ENCODE measurements around the gene CEP162. TPM values are rescaled to one million over a fixed set of nuclear protein-coding genes. Genes with fewer than 3 reads are reported as not detected.
"Not testable (repeated sequence)": the region's sequence is repeated elsewhere in the genome, so short reads cannot be mapped to it uniquely, and the experiment has no call there.

CEP162 gene
- total RNA-seq, 1 experiment from 2014 or later: 7.3 TPM

- Histone ChIP-seq H3K27me3 (replicated peaks; ENCODE audit: control insufficient read depth, insufficient read depth, low read length) (no peaks in the 10 kb centered on the region), H3K4me3 (ENCODE audit: low read depth, low read length) (no peak overlapping the region), H3K4me1 (peaks cover 21% of the 10 kb centered on the region; the same call in 1 of the 2 replicates), H3K36me3 (ENCODE audit: control insufficient read depth, insufficient read depth, low read length) (no peaks in the 10 kb centered on the region), H3K9me3 (no peaks in the 10 kb centered on the region)
- no peaks in the 10 kb centered on the region for H3K36me3 Mint-ChIP-seq (ENCODE audit: insufficient read depth, unreplicated experiment)
- peaks cover 9% of the 10 kb centered on the region for H3K9me3 Mint-ChIP-seq (ENCODE audit: unreplicated experiment)
- no peaks in the 10 kb centered on the region for H3K4me1 Mint-ChIP-seq (ENCODE audit: low read depth, unreplicated experiment)
- no peak overlapping the region for H3K4me3 Mint-ChIP-seq (ENCODE audit: unreplicated experiment)
- POLR2A ChIA-PET: no interaction called here
- no peak for TF ChIP-seq CTCF (IDR thresholded peaks at IDR 0.05; ENCODE audit: insufficient read depth in 1 of 2, low read depth in 1 of 2, low read length in 1 of 2, severe bottlenecking in 1 of 2, unreplicated experiment in 1 of 2)
- DNase-seq: no peak
- CTCF ChIA-PET: no interaction called here
- no peaks in the 10 kb centered on the region for H3K27me3 Mint-ChIP-seq (ENCODE audit: insufficient read depth, unreplicated experiment)
- no TSS peak for BruUV-seq (replicated peaks)
- no peak overlapping the region for H3K27ac Mint-ChIP-seq (ENCODE audit: unreplicated experiment)
- intact Hi-C loops (cut with micrococcal nuclease; ENCODE audit: unreplicated experiment): no loop called here
These were observed 25.9 kb upstream of the CEP162 start for GRCh38 chr6:84253380-84253779.

GRCh38 chr6:84251891-84252539 lies 24.6 kb upstream of the CEP162 start:
- H3K27ac Mint-ChIP-seq (ENCODE audit: unreplicated experiment): no peak overlapping the region
- H3K36me3 Mint-ChIP-seq (ENCODE audit: insufficient read depth, unreplicated experiment): no peaks in the 10 kb centered on the region
- no peaks in the 10 kb centered on the region for H3K4me1 Mint-ChIP-seq (ENCODE audit: low read depth, unreplicated experiment)
- peaks cover 14% of the 10 kb centered on the region; the same call in 1 of the 2 replicates for H3K4me1 ChIP-seq
- H3K9me3 ChIP-seq: no peaks in the 10 kb centered on the region
- CTCF ChIA-PET: no interaction called here
- H3K9me3 Mint-ChIP-seq (ENCODE audit: unreplicated experiment): peaks cover 9% of the 10 kb centered on the region
- TF ChIP-seq CTCF (IDR thresholded peaks at IDR 0.05; ENCODE audit: insufficient read depth in 1 of 2, low read depth in 1 of 2, low read length in 1 of 2, severe bottlenecking in 1 of 2, unreplicated experiment in 1 of 2): no peak
- no TSS peak for BruUV-seq (replicated peaks)
- no peak for DNase-seq
- no peaks in the 10 kb centered on the region for H3K36me3 ChIP-seq (ENCODE audit: control insufficient read depth, insufficient read depth, low read length)
- H3K4me3 Mint-ChIP-seq (ENCODE audit: unreplicated experiment): no peak overlapping the region
- H3K27me3 ChIP-seq (replicated peaks; ENCODE audit: control insufficient read depth, insufficient read depth, low read length): no peaks in the 10 kb centered on the region
- H3K4me3 ChIP-seq (ENCODE audit: low read depth, low read length): no peak overlapping the region
- H3K27me3 Mint-ChIP-seq (ENCODE audit: insufficient read depth, unreplicated experiment): no peaks in the 10 kb centered on the region
- POLR2A ChIA-PET: no interaction called here
- intact Hi-C loops (cut with micrococcal nuclease; ENCODE audit: unreplicated experiment): no loop called here

- Mint-ChIP-seq H3K27ac (ENCODE audit: unreplicated experiment) (no peak overlapping the region), H3K4me3 (ENCODE audit: unreplicated experiment) (no peak overlapping the region), H3K4me1 (ENCODE audit: low read depth, unreplicated experiment) (no peaks in the 10 kb centered on the region), H3K36me3 (ENCODE audit: insufficient read depth, unreplicated experiment) (no peaks in the 10 kb centered on the region), H3K9me3 (ENCODE audit: unreplicated experiment) (peaks cover 9% of the 10 kb centered on the region), H3K27me3 (ENCODE audit: insufficient read depth, unreplicated experiment) (no peaks in the 10 kb centered on the region)
- ChIA-PET POLR2A (no interaction called here), CTCF (no interaction called here)
- Histone ChIP-seq H3K4me3 (ENCODE audit: low read depth, low read length) (no peak overlapping the region), H3K9me3 (no peaks in the 10 kb centered on the region), H3K27me3 (replicated peaks; ENCODE audit: control insufficient read depth, insufficient read depth, low read length) (no peaks in the 10 kb centered on the region), H3K4me1 (no peaks in the 10 kb centered on the region), H3K36me3 (ENCODE audit: control insufficient read depth, insufficient read depth, low read length) (no peaks in the 10 kb centered on the region)
- intact Hi-C loops (cut with micrococcal nuclease; ENCODE audit: unreplicated experiment): no loop called here
- TF ChIP-seq CTCF (IDR thresholded peaks at IDR 0.05; ENCODE audit: insufficient read depth in 1 of 2, low read depth in 1 of 2, low read length in 1 of 2, severe bottlenecking in 1 of 2, unreplicated experiment in 1 of 2): no peak
- DNase-seq: no peak
- no TSS peak for BruUV-seq (replicated peaks)
These were observed 22.3 kb upstream of the CEP162 start for GRCh38 chr6:84249724-84250123.

- H3K27ac Mint-ChIP-seq (ENCODE audit: unreplicated experiment); H3K4me3 ChIP-seq (ENCODE audit: low read depth, low read length); CTCF ChIA-PET; H3K36me3 Mint-ChIP-seq (ENCODE audit: insufficient read depth, unreplicated experiment); H3K4me3 Mint-ChIP-seq (ENCODE audit: unreplicated experiment); H3K4me1 Mint-ChIP-seq (ENCODE audit: low read depth, unreplicated experiment); H3K27me3 ChIP-seq (replicated peaks; ENCODE audit: control insufficient read depth, insufficient read depth, low read length); H3K9me3 Mint-ChIP-seq (ENCODE audit: unreplicated experiment); H3K4me1 ChIP-seq; intact Hi-C loops (cut with micrococcal nuclease; ENCODE audit: unreplicated experiment); DNase-seq; H3K9me3 ChIP-seq; H3K36me3 ChIP-seq (ENCODE audit: control insufficient read depth, insufficient read depth, low read length); POLR2A ChIA-PET; H3K27me3 Mint-ChIP-seq (ENCODE audit: insufficient read depth, unreplicated experiment); BruUV-seq (replicated peaks): not testable (repeated sequence)
These were observed 17.1 kb upstream of the CEP162 start for GRCh38 chr6:84244416-84245081.

Measured in Caco-2 (cell line).